Left ventricle myocardium superior (tissue), 1 donor: ENCODE measurements around the gene HOXA9. TPM values are rescaled to one million over a fixed set of nuclear protein-coding genes. Genes with fewer than 3 reads are reported as not detected.

Experiments used
- ATAC-seq: fragments of 200-7000 bp; cut with Tn5 transposase; one replicate; pipeline ENCODE4 v1.9.1; 2020; ENCODE audit warnings: mild to moderate bottlenecking, moderate library complexity
- DNase-seq: peaks from one replicate; pipeline ENCODE4 v3.0.0-alpha.2; 2020
- intact Hi-C: fragments of 100-400 bp; cut with micrococcal nuclease; formaldehyde crosslinking; loops from one replicate; pipeline ENCODE4 v1.11.0; 2022
- long read RNA-seq: library from polyadenylated mRNA; unstranded; transcript quantifications from one replicate; pipeline ENCODE4 v2.0.0, GENCODE V29; 2021
- total RNA-seq: library from RNA; stranded (reverse); fragmentation: NEBNext Ultra II Directional; extraction: Animal tissue kit (Norgen Biotek cat#: 25700); gene quantifications from one replicate; pipeline ENCODE4 v1.2.1, GENCODE V29; 2021
- donor health status: DM: no; HTN: yes; CAD: no; lungs with severe emphysema.

HOXA9 gene
- not detected for total RNA-seq
- long read RNA-seq, result 0 reads

DNA sequence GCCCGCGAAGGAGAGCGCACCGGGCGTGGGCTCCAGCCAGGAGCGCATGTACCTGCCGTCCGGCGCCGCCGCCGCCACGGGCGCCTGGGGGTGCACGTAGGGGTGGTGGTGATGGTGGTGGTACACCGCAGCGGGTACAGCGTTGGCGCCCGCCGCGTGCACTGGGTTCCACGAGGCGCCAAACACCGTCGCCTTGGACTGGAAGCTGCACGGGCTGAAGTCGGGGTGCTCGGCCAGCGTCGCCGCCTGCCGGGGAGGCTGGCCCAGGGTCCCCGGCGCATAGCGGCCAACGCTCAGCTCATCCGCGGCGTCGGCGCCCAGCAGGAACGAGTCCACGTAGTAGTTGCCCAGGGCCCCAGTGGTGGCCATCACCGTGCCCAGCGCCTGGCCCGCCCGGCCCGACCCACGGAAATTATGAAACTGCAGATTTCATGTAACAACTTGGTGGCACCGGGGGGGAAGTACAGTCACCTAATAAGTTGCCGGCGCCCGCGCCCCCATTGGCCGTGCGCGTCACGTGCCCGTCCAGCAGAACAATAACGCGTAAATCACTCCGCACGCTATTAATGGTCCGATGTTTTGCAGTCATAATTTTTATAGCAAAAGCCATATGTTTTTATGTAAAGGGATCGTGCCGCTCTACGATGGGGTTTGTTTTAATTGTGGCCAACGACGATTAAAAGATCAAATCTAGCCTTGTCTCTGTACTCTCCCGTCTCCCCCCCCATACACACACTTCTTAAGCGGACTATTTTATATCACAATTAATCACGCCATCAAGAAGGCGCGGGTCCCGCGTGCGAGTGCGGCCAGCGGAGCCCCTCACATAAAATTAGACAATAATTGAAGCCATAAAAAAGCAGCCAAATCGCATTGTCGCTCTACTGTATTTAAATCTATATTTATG, at the start of gene HOXA9:
HOXA9 (minus strand) TSS at position 449 of the 907 bp plus-strand sequence; CDS start at position 369, 80 bp downstream.
- intact Hi-C loops, result loop anchor here (10.0 kb wide), 1 partner anchor 791 kb away; no protein-coding TSS in a partner anchor
- ATAC-seq, result no peak

DNA sequence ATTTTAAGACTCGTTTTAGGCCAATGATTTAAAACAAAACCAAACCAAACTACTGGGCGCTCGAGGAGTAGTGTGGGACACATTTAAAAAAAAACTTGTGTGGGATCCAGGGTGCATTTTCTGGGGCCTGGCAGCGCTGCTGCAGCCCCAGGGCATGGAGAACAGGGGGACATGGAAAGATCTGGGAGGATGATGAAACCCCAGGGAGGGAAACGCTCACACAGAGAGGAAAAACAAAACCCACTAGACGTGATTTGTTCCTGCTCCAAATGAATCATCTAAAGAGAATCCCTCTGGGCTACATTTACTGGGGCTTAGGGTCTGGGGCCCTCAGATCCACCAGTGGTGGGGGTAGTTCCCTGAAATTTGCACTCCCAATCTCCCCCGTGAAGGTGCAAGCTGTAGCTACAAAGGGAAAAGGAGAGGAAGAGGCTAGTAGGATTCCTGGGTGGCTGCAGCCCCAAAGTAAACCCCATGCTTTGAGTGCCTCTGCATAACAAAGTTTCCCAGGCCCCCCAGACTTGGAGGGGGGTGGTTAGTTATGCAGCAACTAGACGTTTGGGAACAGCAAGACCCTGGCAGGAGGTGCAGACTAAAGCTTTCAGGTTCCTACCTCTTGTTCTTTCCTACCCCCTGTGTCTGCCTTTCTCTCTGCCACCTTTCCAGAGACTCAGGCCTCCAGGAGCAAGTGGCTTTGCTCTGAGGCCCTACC, 49.1 kb upstream of the HOXA9 start:
- no peak for DNase-seq
- no peak for ATAC-seq
- intact Hi-C loops, result loop anchor here (10.0 kb wide), 1 partner anchor 360 kb away; no protein-coding TSS in a partner anchor

More for the DNA sequence above, at the start of gene HOXA9:
- DNase-seq, result peak; percentile 60

DNA sequence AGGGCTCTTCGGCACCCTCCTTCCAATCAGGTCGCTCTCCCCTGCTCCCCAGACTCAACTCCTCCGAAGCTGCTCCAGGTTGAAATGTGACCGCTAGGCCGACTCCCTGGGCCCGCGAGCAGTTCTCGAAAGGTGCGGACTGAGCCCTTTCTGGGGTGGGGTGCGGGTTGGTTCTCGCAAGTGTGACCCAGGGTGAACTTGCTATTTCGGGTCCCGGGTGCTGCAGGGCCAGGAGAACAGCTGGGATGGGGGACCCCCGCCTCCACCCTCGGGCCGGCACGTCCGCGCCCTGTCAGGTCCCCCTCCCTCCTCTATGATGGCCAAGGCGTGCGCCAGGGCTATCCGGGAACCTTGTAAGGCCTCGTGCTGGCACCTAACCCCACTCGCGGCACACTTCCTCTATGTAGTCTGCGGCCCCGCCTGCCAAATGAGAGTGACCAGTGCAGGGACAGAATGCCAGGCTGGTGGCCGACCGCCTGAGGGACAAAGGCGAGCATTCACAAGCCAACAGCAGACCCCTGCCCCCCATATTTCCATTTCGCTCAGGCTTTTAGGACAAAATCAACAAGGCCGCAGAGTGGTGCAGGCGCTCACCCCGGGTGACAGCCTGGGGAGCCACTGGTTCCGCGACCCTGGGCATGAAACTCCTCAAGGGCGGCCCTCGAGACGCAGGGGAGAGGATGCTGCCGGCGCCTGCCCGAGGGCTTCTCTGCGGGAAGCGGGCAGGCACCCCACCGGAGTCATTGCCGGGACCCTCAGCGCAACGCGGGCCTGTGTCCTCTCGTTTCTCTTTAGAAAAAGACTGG, 48.3 kb upstream of the HOXA9 start:
- ATAC-seq (no peak), DNase-seq (no peak)
- intact Hi-C loops, result loop anchor here (10.0 kb wide), 1 partner anchor 361 kb away; no protein-coding TSS in a partner anchor

DNA sequence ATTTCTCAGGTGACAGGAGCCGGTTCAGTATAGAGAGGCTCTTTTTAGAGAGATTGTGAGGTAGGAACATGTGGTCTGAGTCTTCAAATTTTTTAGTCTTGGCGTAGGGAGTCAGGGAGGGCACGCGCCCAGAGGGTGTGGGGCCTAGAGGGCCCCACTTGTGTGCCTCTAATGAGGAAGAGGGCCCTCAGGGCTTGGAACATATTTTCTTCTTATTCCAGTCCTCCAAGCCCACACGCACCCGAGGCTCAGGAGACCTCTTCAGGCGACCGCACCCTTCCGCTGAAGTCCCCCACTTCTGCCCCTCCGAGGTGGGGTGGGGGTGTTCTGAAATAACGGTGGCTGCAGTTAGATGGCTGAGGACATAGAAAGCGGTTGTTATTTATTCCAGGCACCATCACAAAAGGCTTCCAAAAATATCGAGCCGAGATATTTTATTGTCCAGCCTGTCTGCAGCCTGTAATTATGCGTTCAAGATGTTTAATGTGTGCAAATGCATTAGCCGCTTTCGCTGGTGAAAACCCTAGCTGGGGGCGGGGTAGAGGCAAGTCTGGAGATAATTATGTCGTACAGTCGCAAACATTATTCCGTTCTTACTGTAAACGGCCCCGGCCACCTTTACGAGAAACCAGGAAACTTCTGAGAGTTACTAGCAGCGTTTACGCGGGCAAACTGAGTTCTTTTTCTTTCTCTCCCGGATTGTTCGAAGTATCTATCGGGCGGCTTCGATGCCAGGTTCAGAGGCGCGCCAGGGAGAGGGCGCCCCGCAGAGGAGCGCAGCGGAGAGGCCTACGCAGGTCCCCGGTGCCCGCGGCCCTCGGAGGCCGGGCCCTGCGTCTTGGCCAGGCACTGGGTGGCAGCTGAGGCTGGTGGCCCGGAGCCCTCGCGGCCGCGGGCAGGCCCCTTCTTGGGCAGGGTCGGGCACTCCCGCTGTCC, 47.4 kb upstream of the HOXA9 start:
- ATAC-seq (peak; percentile 17), DNase-seq (no peak)
- intact Hi-C loops, result loop anchor here (10.0 kb wide), 1 partner anchor 362 kb away; no protein-coding TSS in a partner anchor

GRCh38 chr7:27211764-27212204, 46.4 kb upstream of the HOXA9 start:
- intact Hi-C loops, result loop anchor here (10.0 kb wide), 1 partner anchor 363 kb away; no protein-coding TSS in a partner anchor
- DNase-seq (no peak), ATAC-seq (no peak)

DNA sequence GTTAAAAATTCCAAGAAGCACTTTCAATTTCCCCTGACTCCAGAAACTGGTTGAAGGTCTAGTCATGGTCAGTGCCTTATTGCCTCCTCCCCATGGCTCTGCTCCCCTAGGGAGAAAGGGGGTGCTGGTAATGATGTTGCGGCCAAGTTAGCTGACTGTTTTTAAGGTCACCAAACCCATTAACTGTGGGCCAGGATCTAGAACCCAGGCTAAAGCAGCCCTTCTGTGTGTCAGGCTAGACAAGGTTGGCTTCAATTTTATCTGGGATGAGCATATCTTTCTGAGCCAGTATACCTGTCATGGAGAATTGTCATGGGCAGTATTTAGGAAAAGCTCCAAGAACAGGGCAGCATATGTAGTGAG, 45.7 kb upstream of the HOXA9 start:
- intact Hi-C loops, result loop anchor here (10.0 kb wide), 1 partner anchor 364 kb away; no protein-coding TSS in a partner anchor
- DNase-seq (no peak), ATAC-seq (no peak)

- DNase-seq (peak; percentile 63), ATAC-seq (peak; percentile 68)
- intact Hi-C loops, result loop anchor here (10.0 kb wide), 1 partner anchor 364 kb away; no protein-coding TSS in a partner anchor
These were observed 45.2 kb upstream of the HOXA9 start for GRCh38 chr7:27210441-27211083.

- ATAC-seq (no peak), DNase-seq (no peak)
- intact Hi-C loops, result loop anchor here (10.0 kb wide), 1 partner anchor 365 kb away; no protein-coding TSS in a partner anchor
These were observed 44.6 kb upstream of the HOXA9 start for GRCh38 chr7:27209933-27210440.

- ATAC-seq (no peak), DNase-seq (no peak)
- intact Hi-C loops, result no loop called here
These were observed 43.7 kb upstream of the HOXA9 start for GRCh38 chr7:27208998-27209397.

DNA sequence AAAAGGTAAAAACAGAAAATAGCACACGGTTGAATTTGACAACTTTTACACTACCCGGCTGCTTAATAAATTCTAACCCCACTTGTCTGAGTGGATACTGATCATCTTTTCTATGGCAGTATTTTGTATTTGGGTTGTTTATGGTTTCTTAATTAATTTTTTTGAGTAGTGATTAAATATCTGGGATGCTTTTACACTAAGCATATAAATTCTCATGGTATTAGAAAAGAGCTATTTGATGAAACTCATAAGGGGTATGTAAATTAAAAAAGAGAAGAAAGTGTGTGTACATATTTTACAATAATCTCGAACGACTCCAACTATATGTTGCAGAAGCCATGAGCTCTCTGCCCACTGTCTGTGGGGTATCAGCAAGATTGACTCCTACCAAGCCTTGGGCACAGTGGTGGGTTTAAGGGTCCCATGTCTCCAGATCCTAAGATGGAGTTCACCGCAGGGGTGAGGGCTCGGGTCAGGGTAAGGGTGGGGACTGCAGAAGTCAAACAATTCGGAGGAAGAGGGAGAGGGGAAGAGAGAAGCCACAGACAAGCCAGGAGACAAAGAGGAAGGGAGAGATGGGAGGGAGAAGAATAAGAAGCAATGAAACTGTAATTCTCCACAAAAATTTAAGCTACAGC, 42.1 kb upstream of the HOXA9 start:
- no peak for ATAC-seq
- intact Hi-C loops, result no loop called here
- DNase-seq, result no peak

DNA sequence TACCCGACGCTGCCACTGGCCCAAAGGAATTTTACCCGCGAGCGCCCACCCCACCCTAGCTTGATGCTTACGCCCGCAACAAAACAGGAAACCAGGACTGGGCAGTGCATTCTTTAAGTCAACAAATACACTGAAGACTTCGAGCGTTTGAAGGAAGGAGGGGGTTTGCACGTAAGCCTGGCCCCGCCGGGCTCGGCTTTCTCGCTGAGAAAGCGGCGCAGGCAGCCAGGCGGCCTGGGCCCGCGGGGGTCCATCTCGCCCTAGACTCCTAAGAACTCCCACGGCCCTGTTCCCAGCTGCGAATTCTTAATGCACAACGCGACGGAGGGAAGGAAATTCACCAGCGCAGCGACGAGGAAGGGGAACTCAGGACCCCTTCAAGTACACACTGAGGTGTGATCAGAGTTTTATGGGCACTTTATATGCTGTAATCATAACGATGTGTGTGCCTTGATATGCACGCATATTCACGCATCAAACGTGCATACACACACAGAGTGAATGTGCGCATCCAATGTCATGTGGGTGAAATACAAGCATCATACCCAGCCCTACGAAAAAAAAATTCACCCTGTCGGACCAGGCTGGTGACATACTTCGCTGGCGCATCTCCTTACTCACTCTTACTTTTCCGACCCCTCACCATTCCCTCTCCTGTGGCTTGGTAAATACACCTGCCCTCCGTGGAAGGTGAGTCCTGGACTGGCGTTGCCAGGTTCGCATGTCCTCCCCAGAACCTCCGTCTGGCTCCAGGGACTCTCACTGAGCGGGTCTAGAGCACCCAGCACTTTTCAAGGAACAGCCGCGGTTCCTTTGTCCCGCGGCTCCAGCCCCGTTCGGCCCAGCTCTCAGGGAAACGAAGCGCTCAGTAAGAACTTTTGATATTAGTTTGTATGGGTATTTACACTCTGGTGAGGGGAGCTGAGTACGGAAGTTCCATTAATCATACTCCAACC, 40.3 kb upstream of the HOXA9 start:
- ATAC-seq (no peak), DNase-seq (no peak)
- intact Hi-C loops, result no loop called here

DNA sequence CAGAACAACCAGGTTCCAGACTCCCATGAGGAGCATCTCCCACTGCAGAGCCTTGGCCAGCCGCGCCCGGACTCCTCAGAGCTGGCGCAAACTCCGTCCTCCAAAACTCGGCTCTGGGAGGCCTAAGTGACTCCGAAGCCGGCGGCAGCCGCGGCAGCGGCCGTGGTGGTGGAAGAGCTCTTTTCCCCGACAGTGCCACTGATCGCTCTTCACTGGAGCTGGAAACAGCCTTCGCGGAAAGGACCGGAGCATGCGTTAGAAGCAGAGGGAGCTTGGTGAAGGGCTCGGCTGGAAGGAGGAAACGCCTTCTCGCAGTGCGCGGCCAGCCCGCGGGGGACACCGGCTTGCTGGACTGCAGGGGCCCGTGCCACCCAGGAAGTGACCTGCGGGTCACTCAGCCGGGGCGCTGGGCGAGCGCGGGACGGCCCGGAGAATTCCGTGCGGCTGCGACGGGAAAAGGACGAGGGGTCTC, 39.5 kb upstream of the HOXA9 start:
- ATAC-seq, result no peak
- intact Hi-C loops, result no loop called here

GRCh38 chr7:27203964-27204594, 38.7 kb upstream of the HOXA9 start:
- ATAC-seq (no peak), DNase-seq (no peak)
- intact Hi-C loops, result no loop called here

More for the DNA sequence above, 39.5 kb upstream of the HOXA9 start:
- no peak for DNase-seq

GRCh38 chr7:27203365-27203953, 38.1 kb upstream of the HOXA9 start:
- no peak for DNase-seq
- intact Hi-C loops, result no loop called here
- no peak for ATAC-seq

GRCh38 chr7:27202862-27203134, 37.5 kb upstream of the HOXA9 start:
- DNase-seq (no peak), ATAC-seq (no peak)
- intact Hi-C loops, result no loop called here
